Measurements from ENCODE around the gene VAMP7. TPM values are rescaled to one million over a fixed set of nuclear protein-coding genes. Genes with fewer than 3 reads are reported as not detected.

The VAMP7 gene
- total and polyA plus RNA-seq, 9 of the 15 experiments (the other 6 are each of a cell fraction or from before 2014, with no cell fraction given): 38.4 to 100 (median 67.7) TPM

DNA sequence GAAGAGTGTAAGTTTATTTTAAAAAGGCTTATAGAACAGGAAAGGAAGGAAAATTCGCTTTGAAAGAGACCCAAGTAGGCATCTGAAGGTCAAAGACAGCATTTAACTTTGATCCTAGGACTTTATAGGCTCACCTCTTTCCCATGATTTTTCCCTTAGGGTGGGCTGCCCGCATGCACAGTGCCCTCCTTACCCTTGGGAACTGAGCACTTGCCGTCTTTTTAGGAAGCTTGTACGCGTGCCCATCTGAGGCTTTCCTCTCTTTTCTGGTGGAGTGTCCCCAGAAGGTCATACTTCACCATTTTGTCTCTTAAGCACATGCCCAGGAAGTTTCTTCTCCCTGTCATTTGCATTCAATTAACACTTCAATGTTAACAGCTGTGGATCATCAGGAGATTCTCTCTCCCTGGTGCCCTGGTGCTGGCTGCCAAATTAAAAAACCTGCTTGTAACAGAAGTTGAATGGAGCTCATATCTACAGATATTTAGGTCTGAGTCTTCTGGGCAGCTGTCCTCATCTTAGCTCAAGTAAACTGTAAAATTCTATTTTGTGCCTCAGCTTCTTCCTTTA lies 78.0 kb downstream of the VAMP7 start (continued):
- TF ChIP-seq, protein P1, sequence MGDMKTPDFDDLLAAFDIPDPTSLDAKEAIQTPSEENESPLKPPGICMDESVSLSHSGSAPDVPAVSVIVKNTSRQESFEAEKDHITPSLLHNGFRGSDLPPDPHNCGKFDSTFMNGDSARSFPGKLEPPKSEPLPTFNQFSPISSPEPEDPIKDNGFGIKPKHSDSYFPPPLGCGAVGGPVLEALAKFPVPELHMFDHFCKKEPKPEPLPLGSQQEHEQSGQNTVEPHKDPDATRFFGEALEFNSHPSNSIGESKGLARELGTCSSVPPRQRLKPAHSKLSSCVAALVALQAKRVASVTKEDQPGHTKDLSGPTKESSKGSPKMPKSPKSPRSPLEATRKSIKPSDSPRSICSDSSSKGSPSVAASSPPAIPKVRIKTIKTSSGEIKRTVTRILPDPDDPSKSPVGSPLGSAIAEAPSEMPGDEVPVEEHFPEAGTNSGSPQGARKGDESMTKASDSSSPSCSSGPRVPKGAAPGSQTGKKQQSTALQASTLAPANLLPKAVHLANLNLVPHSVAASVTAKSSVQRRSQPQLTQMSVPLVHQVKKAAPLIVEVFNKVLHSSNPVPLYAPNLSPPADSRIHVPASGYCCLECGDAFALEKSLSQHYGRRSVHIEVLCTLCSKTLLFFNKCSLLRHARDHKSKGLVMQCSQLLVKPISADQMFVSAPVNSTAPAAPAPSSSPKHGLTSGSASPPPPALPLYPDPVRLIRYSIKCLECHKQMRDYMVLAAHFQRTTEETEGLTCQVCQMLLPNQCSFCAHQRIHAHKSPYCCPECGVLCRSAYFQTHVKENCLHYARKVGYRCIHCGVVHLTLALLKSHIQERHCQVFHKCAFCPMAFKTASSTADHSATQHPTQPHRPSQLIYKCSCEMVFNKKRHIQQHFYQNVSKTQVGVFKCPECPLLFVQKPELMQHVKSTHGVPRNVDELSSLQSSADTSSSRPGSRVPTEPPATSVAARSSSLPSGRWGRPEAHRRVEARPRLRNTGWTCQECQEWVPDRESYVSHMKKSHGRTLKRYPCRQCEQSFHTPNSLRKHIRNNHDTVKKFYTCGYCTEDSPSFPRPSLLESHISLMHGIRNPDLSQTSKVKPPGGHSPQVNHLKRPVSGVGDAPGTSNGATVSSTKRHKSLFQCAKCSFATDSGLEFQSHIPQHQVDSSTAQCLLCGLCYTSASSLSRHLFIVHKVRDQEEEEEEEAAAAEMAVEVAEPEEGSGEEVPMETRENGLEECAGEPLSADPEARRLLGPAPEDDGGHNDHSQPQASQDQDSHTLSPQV (IDR thresholded peaks at IDR 0.05): peak; percentile 59; the same call in 1 of the 2 replicates
- TF ChIP-seq BRD9 (IDR thresholded peaks at IDR 0.05; ENCODE audit: low read depth, partially characterized antibody): peak; percentile 15

DNA sequence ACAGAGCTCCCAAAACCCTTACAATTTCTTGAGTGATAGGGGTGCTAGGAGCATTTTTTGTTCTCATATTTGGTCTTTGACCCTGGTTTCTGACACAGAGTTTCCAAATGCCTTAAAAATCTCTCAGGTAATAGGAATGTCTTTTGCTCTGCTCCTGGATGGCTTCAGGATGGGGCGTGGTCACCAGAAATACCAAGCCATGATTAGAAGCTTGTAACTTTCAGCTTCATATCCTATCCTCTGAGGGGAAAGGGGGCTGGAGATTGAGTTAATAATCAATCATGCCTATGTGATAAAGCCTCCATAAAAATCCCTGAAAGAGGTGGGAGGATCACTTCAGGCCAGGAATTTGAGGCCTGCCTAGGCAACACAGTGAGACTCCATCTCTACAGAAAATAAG lies 81.8 kb downstream of the VAMP7 start:
- no peak overlapping the region for H3K9ac ChIP-seq (ENCODE audit: insufficient read depth in 1 of 2, low read depth in 2 of 2, low read length in 2 of 2)
- H3K4me2 ChIP-seq (ENCODE audit: insufficient read depth, low read length): no peak overlapping the region
- DNase-seq (ENCODE audit: extremely low read depth in 1 of 4, low spot score in 3 of 4) (no peak), ATAC-seq (no peak), FAIRE-seq (no peak)
- H3K27ac ChIP-seq (ENCODE audit: extremely low read depth, low read depth, low read length): no peak overlapping the region
- in situ Hi-C loops (cut with MboI) (no loop called here), intact Hi-C loops (cut with micrococcal nuclease) (no loop called here)
- no peaks in the 10 kb centered on the region for H3K79me2 ChIP-seq (ENCODE audit: control insufficient read depth, insufficient read depth, low read length)
- ChIA-PET POLR2A (no interaction called here), CTCF (ENCODE audit: low intra/inter-chr PET ratio) (no interaction called here)
- H4K20me1 ChIP-seq (replicated peaks; ENCODE audit: control insufficient read depth, insufficient read depth, low read length): no peaks in the 10 kb centered on the region
- no peaks in the 10 kb centered on the region for H3K27me3 ChIP-seq (ENCODE audit: control insufficient read depth in 2 of 2, insufficient read depth in 2 of 2, low read length in 2 of 2)
- no peak overlapping the region for H2AFZ ChIP-seq (ENCODE audit: low read depth, low read length)
- H3K9me1 ChIP-seq (ENCODE audit: control insufficient read depth, insufficient read depth, low read length): no peaks in the 10 kb centered on the region
- no peak overlapping the region for H3K4me3 ChIP-seq
- peaks cover 6% of the 10 kb centered on the region for H3K9me3 ChIP-seq (replicated peaks; ENCODE audit: control insufficient read depth, insufficient read depth, low read depth, low read length)
- H3K36me3 ChIP-seq (ENCODE audit: control insufficient read depth, insufficient read depth, low read length): no peaks in the 10 kb centered on the region
- BruUV-seq (replicated peaks): no TSS peak
- peaks cover 0 to 17% of the 10 kb centered on the region in 2 experiments; a peak in 4 of 5 replicates for H3K4me1 ChIP-seq (replicated peaks in 1 of 2; ENCODE audit: control insufficient read depth in 2 of 2, insufficient read depth in 2 of 2, low read length in 2 of 2)
- WGBS (ENCODE audit: insufficient coverage, low coverage, missing lambda C conversion rate): 14% methylated on average over 1 of the region's 1 CpG
- TF ChIP-seq ZNF253 (CRISPR knock-in tag; conservative IDR thresholded peaks at IDR 0.05) (no peak), SMAD2 (IDR thresholded peaks at IDR 0.05; ENCODE audit: low read depth, low read length) (no peak), MCM3 (IDR thresholded peaks at IDR 0.05) (no peak)
- TF ChIP-seq, protein P2, sequence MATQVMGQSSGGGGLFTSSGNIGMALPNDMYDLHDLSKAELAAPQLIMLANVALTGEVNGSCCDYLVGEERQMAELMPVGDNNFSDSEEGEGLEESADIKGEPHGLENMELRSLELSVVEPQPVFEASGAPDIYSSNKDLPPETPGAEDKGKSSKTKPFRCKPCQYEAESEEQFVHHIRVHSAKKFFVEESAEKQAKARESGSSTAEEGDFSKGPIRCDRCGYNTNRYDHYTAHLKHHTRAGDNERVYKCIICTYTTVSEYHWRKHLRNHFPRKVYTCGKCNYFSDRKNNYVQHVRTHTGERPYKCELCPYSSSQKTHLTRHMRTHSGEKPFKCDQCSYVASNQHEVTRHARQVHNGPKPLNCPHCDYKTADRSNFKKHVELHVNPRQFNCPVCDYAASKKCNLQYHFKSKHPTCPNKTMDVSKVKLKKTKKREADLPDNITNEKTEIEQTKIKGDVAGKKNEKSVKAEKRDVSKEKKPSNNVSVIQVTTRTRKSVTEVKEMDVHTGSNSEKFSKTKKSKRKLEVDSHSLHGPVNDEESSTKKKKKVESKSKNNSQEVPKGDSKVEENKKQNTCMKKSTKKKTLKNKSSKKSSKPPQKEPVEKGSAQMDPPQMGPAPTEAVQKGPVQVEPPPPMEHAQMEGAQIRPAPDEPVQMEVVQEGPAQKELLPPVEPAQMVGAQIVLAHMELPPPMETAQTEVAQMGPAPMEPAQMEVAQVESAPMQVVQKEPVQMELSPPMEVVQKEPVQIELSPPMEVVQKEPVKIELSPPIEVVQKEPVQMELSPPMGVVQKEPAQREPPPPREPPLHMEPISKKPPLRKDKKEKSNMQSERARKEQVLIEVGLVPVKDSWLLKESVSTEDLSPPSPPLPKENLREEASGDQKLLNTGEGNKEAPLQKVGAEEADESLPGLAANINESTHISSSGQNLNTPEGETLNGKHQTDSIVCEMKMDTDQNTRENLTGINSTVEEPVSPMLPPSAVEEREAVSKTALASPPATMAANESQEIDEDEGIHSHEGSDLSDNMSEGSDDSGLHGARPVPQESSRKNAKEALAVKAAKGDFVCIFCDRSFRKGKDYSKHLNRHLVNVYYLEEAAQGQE (IDR thresholded peaks at IDR 0.05; ENCODE audit: borderline replicate concordance): no peak
- TF ChIP-seq, protein P2 (CRISPR knock-in tag; IDR thresholded peaks at IDR 0.05; ENCODE audit: low read depth): no peak
- TF ChIP-seq, protein P3, sequence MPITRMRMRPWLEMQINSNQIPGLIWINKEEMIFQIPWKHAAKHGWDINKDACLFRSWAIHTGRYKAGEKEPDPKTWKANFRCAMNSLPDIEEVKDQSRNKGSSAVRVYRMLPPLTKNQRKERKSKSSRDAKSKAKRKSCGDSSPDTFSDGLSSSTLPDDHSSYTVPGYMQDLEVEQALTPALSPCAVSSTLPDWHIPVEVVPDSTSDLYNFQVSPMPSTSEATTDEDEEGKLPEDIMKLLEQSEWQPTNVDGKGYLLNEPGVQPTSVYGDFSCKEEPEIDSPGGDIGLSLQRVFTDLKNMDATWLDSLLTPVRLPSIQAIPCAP (CRISPR knock-in tag; IDR thresholded peaks at IDR 0.05; ENCODE audit: borderline replicate concordance): no peak
